Mesendoderm (in vitro differentiated cells): ENCODE measurements around the gene LMNB1.
"Not testable (repeated sequence)": the region's sequence is repeated elsewhere in the genome, so short reads cannot be mapped to it uniquely, and the experiment has no call there.

Experiments
- DNase-seq: peaks from one replicate; pipeline ENCODE4 v3.0.0; 2013
- H2AK5ac ChIP-seq: 2 replicates; pipeline ENCODE4 v1.6.1; 2013; ENCODE audit warnings: low read length, inconsistent platforms
- H2BK120ac ChIP-seq: 2 replicates; pipeline ENCODE4 v1.6.1; 2013; ENCODE audit warnings: low read depth, mild to moderate bottlenecking, low read length, moderate library complexity, mixed read lengths
- H2BK15ac ChIP-seq: replicated peaks from 2 replicates; pipeline ENCODE4 v1.6.1; 2013; ENCODE audit warnings: low read depth, mild to moderate bottlenecking, moderate library complexity
- H2BK5ac ChIP-seq: 2 replicates; pipeline ENCODE4 v1.6.1; 2013; ENCODE audit warnings: low read length, inconsistent platforms
- H3K18ac ChIP-seq: 2 replicates; pipeline ENCODE4 v1.6.1; 2013; ENCODE audit warnings: mild to moderate bottlenecking, low read length, mixed read lengths
- H3K23ac ChIP-seq: one replicate; pipeline ENCODE4 v1.6.1; 2013; ENCODE audit warnings: low read length
- H3K27ac ChIP-seq: 2 replicates; pipeline ENCODE4 v1.5.1; 2013; ENCODE audit warnings: low read depth, mild to moderate bottlenecking, inconsistent platforms, low read length, moderate library complexity
- H3K27me3 ChIP-seq: 2 replicates; pipeline ENCODE4 v1.6.1; 2013; ENCODE audit warnings: low read length, control low read depth, mild to moderate bottlenecking, inconsistent platforms; ENCODE audit not compliant: insufficient read depth, poor library complexity
- H3K36me3 ChIP-seq: 2 replicates; pipeline ENCODE4 v1.6.1; 2013; ENCODE audit warnings: low read length, inconsistent platforms; ENCODE audit not compliant: control insufficient read depth, insufficient read depth
- H3K4ac ChIP-seq: one replicate; pipeline ENCODE4 v1.6.1; 2013; ENCODE audit warnings: low read depth, mild to moderate bottlenecking, low read length, moderate library complexity
- H3K4me1 ChIP-seq: 2 replicates; pipeline ENCODE4 v1.6.1; 2013; ENCODE audit warnings: low read depth, low read length, inconsistent platforms; ENCODE audit not compliant: control insufficient read depth
- H3K4me2 ChIP-seq: 2 replicates; pipeline ENCODE4 v1.6.1; 2013; ENCODE audit warnings: low read length
- H3K4me3 ChIP-seq: 2 replicates; pipeline ENCODE4 v1.5.1; 2013; ENCODE audit warnings: mild to moderate bottlenecking, low read length
- H3K56ac ChIP-seq: one replicate; pipeline ENCODE4 v1.6.1; 2013; ENCODE audit warnings: low read length
- H3K79me1 ChIP-seq: 2 replicates; pipeline ENCODE4 v1.6.1; 2013; ENCODE audit warnings: low read length, inconsistent platforms
- H3K79me2 ChIP-seq: 2 replicates; pipeline ENCODE4 v1.6.1; 2013; ENCODE audit warnings: mild to moderate bottlenecking, low read length; ENCODE audit not compliant: control insufficient read depth, insufficient read depth
- H3K9ac ChIP-seq: 2 replicates; pipeline ENCODE4 v1.6.1; 2013; ENCODE audit warnings: low read length, inconsistent platforms
- H4K5ac ChIP-seq: one replicate; pipeline ENCODE4 v1.6.1; 2013; ENCODE audit warnings: low read length
- H4K8ac ChIP-seq: one replicate; pipeline ENCODE4 v1.6.1; 2013; ENCODE audit warnings: low read depth, mild to moderate bottlenecking, control low read depth, low read length, moderate library complexity
- WGBS: extraction: QIAGEN DNeasy Blood & Tissue Kit; methylation state at CpG from one replicate; pipeline ENCODE4 v1.1.7; 2013; ENCODE audit warnings: low lambda C conversion rate, missing lambda C conversion rate; ENCODE audit not compliant: insufficient coverage; ENCODE audit errors: extremely low coverage; 5-methylcytosine and 5-hydroxymethylcytosine counted together

The LMNB1 gene

GRCh38 chr5:126810596-126811380 lies 33.9 kb downstream of the LMNB1 start:
- H3K56ac ChIP-seq, result no peak overlapping the region
- no peak for DNase-seq
- H2AK5ac ChIP-seq, result no peak overlapping the region
- no peak overlapping the region for H3K4me2 ChIP-seq
- H2BK5ac ChIP-seq, result no peak overlapping the region
- H4K5ac ChIP-seq, result no peak overlapping the region
- H3K27ac ChIP-seq, result no peak overlapping the region
- no peak overlapping the region for H2BK15ac ChIP-seq
- H3K79me1 ChIP-seq, result peaks cover 16% of the 10 kb centered on the region
- H3K4me1 ChIP-seq, result no peaks in the 10 kb centered on the region
- no peak overlapping the region for H3K4me3 ChIP-seq
- no peak overlapping the region for H3K4ac ChIP-seq
- H2BK120ac ChIP-seq, result no peak overlapping the region
- H3K79me2 ChIP-seq, result peaks cover 26% of the 10 kb centered on the region
- H3K23ac ChIP-seq, result no peak overlapping the region
- no peak overlapping the region for H4K8ac ChIP-seq
- no CpG with 5 or more reads among the region's 4 CpGs for WGBS
- no peak overlapping the region for H3K18ac ChIP-seq
- H3K36me3 ChIP-seq, result peaks cover 21% of the 10 kb centered on the region
- H3K27me3 ChIP-seq, result no peaks in the 10 kb centered on the region
- no peak overlapping the region for H3K9ac ChIP-seq

GRCh38 chr5:126811515-126812198 lies 34.7 kb downstream of the LMNB1 start:
- no peak overlapping the region for H2BK120ac ChIP-seq
- no peak overlapping the region for H3K4ac ChIP-seq
- H2AK5ac ChIP-seq, result no peak overlapping the region
- peaks cover 22% of the 10 kb centered on the region for H3K79me2 ChIP-seq
- H3K4me1 ChIP-seq, result no peaks in the 10 kb centered on the region
- no peak overlapping the region for H4K8ac ChIP-seq
- no peak overlapping the region for H3K23ac ChIP-seq
- H2BK15ac ChIP-seq, result no peak overlapping the region
- no peak overlapping the region for H2BK5ac ChIP-seq
- no peak overlapping the region for H3K27ac ChIP-seq
- no peak overlapping the region for H3K56ac ChIP-seq
- no CpG with 5 or more reads among the region's 6 CpGs for WGBS
- DNase-seq, result peak; percentile 40
- H3K36me3 ChIP-seq, result peaks cover 19% of the 10 kb centered on the region
- H3K18ac ChIP-seq, result no peak overlapping the region
- no peak overlapping the region for H3K9ac ChIP-seq
- H4K5ac ChIP-seq, result no peak overlapping the region
- peaks cover 16% of the 10 kb centered on the region for H3K79me1 ChIP-seq
- no peak overlapping the region for H3K4me3 ChIP-seq
- H3K4me2 ChIP-seq, result no peak overlapping the region
- H3K27me3 ChIP-seq, result no peaks in the 10 kb centered on the region

DNA sequence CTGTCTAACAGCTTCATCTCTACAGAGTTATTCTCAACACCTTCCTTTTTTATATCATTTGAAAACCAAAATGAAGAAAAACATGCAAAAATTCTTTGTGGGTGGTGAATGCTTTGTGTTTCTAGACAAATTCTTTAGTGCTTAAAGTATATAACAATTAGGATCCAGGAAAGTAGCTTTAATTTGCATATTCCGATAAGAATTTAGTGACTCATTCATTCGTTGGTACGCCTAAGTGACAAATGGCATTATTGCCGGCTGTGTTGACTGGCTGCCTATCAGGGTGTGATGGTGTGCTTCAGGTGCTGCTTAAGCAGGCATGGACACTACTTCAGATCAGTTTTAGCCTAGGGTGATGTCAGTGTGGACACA lies 35.2 kb downstream of the LMNB1 start:
- no peak overlapping the region for H3K27ac ChIP-seq
- no peak overlapping the region for H3K23ac ChIP-seq
- H3K4me3 ChIP-seq, result no peak overlapping the region
- no peak overlapping the region for H2BK120ac ChIP-seq
- no peak overlapping the region for H3K9ac ChIP-seq
- DNase-seq, result no peak
- WGBS, result no CpG with 5 or more reads among the region's 4 CpGs
- no peak overlapping the region for H3K4ac ChIP-seq
- H4K8ac ChIP-seq, result no peak overlapping the region
- no peak overlapping the region for H2AK5ac ChIP-seq
- no peak overlapping the region for H3K4me2 ChIP-seq
- no peaks in the 10 kb centered on the region for H3K27me3 ChIP-seq
- H2BK5ac ChIP-seq, result no peak overlapping the region
- no peak overlapping the region for H3K56ac ChIP-seq
- peaks cover 19% of the 10 kb centered on the region for H3K79me1 ChIP-seq
- H4K5ac ChIP-seq, result no peak overlapping the region
- peaks cover 24% of the 10 kb centered on the region for H3K79me2 ChIP-seq
- no peaks in the 10 kb centered on the region for H3K4me1 ChIP-seq
- H2BK15ac ChIP-seq, result no peak overlapping the region
- H3K36me3 ChIP-seq, result peaks cover 21% of the 10 kb centered on the region
- no peak overlapping the region for H3K18ac ChIP-seq

DNA sequence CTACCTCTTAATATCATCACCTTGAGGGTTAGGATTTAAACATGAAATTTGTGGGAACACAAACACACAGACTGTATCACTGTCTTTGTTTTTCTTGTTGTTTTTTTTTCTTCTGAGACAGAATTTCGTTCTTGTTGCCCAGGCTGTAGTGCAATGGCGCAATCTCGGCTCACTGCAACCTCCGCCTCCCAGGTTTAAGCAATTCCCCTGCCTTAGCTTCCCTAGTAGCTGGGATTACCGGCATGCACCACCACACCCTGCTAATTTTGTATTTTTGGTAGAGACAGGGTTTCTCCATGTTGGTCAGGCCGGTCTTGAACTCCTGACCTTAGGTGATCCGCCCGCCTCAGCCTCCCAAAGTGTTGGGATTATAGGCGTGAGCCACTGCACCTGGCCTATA lies 36.9 kb downstream of the LMNB1 start:
- not testable (repeated sequence) for H3K27me3 ChIP-seq, H3K23ac ChIP-seq, H3K4me3 ChIP-seq, H2BK120ac ChIP-seq, H2BK15ac ChIP-seq, DNase-seq, H3K27ac ChIP-seq, H3K56ac ChIP-seq, H4K5ac ChIP-seq, H3K4me1 ChIP-seq, H3K4ac ChIP-seq, H3K4me2 ChIP-seq, H2AK5ac ChIP-seq, H3K9ac ChIP-seq, H3K18ac ChIP-seq, H2BK5ac ChIP-seq
- Histone ChIP-seq H4K8ac (peak overlapping the region; percentile 28), H3K79me1 (peaks cover 19% of the 10 kb centered on the region), H3K36me3 (peaks cover 21% of the 10 kb centered on the region), H3K79me2 (peaks cover 25% of the 10 kb centered on the region)
- WGBS, result no CpG with 5 or more reads among the region's 9 CpGs

DNA sequence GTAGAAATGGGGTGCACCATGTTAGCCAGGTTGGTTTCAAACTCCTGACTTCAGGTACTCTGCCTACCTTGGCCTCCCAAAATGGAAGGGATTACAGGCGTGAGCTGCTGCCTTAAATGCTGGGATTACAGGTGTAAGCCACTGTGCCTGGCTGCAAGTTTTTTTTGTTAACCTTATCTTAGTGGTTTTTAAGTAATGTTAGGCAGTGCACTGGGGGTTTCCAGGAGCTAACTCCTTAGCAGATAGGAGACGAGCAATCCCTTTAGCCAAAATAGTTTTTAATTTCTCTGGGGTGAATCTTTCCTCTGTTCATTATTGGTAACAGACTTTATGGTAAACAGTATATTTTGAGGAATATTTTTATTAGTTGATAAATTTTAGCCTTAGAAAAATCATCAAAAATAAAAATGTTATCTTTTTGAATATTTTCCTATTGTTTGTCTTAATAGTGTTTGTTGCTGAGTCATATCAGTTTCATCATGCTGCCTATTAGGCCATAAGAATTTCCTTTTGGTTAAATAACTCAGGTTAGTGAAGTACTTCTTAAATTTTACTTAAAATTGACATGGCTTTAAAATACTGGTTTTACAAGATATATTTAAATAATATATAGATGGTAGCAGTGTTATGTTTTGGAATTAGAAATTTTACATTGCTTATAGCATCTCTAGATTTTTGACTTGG lies 37.9 kb downstream of the LMNB1 start:
- H3K79me2 ChIP-seq, result peaks cover 23% of the 10 kb centered on the region
- no peak overlapping the region for H2AK5ac ChIP-seq
- no peaks in the 10 kb centered on the region for H3K4me1 ChIP-seq
- H3K56ac ChIP-seq, result no peak overlapping the region
- H3K9ac ChIP-seq, result no peak overlapping the region
- H3K27ac ChIP-seq, result no peak overlapping the region
- WGBS, result no CpG with 5 or more reads among the region's 2 CpGs
- H2BK5ac ChIP-seq, result no peak overlapping the region
- H3K23ac ChIP-seq, result no peak overlapping the region
- no peak overlapping the region for H3K4ac ChIP-seq
- no peak for DNase-seq
- H2BK120ac ChIP-seq, result no peak overlapping the region
- no peak overlapping the region for H4K8ac ChIP-seq
- H3K27me3 ChIP-seq, result no peaks in the 10 kb centered on the region
- H3K18ac ChIP-seq, result no peak overlapping the region
- no peak overlapping the region for H2BK15ac ChIP-seq
- no peak overlapping the region for H4K5ac ChIP-seq
- peaks cover 18% of the 10 kb centered on the region for H3K79me1 ChIP-seq
- no peak overlapping the region for H3K4me2 ChIP-seq
- no peak overlapping the region for H3K4me3 ChIP-seq
- H3K36me3 ChIP-seq, result peaks cover 23% of the 10 kb centered on the region
